Adrenal gland (tissue), 5 donors: ENCODE data around the gene FAM186B.

Experiments used
- POLR2A ChIP-seq, 2 donors: fragments of 450-650 bp; IDR thresholded peaks; one replicate each; pipeline ENCODE4 v1.6.1; 2017; ENCODE audit warnings: antibody characterized with exemption in 2 of 2, mild to moderate bottlenecking in 2 of 2, moderate library complexity in 1 of 2
- TF ChIP-seq, protein P1 (sequence below), 6 experiments: fragments of 450-650 bp in 4 of 6; fragments of 200-600 bp in 2 of 6; sonication (generic) in 1 of 6; IDR thresholded peaks; 1 replicate in 5 of 6; 2 replicates in 1 of 6; pipeline versions ENCODE4 v1.5.1 to v1.8.0; 2016 to 2021; ENCODE audit warnings: antibody characterized with exemption in 6 of 6, mild to moderate bottlenecking in 2 of 6, moderate library complexity in 1 of 6
- donor health status: DM: no; HTN: no; CAD: no.

DNA sequence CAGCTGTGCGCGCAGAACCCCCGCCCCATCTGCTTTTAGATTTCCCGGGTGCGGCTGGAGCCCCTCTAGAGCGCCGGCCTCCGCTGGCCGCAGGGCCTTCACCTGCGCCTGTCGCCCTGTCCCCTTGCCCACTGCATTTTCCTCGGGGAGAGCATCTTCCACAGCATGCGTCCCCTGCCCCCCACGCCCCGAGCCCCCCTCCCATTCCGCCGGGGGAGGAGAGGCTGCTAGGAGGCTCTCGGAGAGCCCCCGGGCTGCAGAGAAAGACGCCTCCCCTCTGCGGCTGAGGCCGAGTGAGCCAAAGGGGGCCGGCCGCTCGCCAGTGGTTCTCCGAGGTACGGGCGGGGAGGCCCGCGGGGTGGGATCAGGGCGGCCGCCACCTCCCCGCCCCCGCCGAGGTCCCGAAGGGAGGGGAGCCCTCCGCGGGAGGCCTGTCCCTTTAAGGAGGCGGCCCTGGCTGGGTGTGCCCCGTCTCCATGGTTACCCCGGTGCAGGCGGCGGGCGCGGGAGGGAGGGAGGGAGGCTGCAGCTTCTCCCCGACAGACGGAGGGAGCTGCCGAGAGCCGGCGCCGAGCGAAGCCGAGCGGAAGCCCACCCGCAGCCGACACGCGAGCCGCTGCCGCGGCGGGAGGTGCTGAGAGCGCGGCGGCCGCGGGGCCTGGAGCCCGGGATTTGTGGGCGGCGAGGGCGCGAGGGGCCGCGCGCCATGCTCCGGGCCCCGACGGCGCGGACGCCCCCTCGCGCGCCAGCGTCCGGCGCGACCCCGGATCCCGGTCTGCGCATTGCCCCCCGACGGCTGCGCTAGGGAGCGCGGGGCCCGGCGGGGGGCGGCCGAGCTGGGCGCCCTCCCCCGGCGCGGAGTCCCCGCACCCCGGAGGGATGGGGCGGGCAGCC is 66.7 kb downstream of the FAM186B start, which contains the start of gene KCNH3:
- TF ChIP-seq, protein P1, sequence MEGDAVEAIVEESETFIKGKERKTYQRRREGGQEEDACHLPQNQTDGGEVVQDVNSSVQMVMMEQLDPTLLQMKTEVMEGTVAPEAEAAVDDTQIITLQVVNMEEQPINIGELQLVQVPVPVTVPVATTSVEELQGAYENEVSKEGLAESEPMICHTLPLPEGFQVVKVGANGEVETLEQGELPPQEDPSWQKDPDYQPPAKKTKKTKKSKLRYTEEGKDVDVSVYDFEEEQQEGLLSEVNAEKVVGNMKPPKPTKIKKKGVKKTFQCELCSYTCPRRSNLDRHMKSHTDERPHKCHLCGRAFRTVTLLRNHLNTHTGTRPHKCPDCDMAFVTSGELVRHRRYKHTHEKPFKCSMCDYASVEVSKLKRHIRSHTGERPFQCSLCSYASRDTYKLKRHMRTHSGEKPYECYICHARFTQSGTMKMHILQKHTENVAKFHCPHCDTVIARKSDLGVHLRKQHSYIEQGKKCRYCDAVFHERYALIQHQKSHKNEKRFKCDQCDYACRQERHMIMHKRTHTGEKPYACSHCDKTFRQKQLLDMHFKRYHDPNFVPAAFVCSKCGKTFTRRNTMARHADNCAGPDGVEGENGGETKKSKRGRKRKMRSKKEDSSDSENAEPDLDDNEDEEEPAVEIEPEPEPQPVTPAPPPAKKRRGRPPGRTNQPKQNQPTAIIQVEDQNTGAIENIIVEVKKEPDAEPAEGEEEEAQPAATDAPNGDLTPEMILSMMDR (IDR thresholded peaks at IDR 0.05): no peak
- no peak for TF ChIP-seq POLR2A (IDR thresholded peaks at IDR 0.05)
